GDM1 (cell line): Measurements from ENCODE around the gene PRELID3B.

ENCODE experiments used
- DNase-seq: peaks from one replicate; lab custom pipeline; 2025; lab: John Stamatoyannopoulos, UW

Gene PRELID3B

GRCh38 chr20:59042151-59042795 is at the start of gene PRELID3B:
PRELID3B (minus strand) TSS chr20:59042786; CDS start chr20:59042730, 56 bp downstream.
- DNase-seq, result no peak

DNA sequence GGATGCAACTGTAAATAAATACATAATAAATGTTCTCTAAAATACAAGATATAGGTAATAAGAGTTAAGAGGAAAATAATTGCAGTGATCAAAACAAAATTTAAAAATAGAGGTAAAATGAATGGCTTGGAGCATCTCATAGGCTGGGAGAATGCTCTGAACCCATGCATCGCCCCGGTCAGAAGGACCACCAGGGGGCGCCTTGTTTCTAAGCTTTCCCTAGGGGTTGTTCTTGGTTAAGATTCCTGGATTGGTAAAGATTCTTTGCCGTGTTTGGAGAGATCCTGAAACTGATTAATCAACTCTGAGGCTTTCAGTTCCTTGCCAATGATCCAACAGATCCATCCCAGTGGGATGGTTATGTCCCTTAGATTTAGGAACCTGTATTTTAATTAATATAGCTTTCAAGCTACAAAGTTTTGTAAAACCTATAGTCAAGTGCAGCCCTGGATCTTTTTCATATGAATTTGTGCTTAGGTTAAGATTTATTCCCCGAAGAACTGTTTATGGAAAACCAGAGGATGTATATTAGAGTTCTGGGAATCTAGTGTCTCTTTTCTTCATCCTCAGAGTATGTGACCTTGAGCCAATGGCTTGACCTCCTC is 45.3 kb upstream of the PRELID3B start:
- peak; percentile 9 for DNase-seq

- DNase-seq, result no peak
These were observed 44.3 kb upstream of the PRELID3B start for GRCh38 chr20:59086923-59087322.

- DNase-seq, result no peak
These were observed 41.7 kb upstream of the PRELID3B start for GRCh38 chr20:59084041-59084850.

- DNase-seq, result no peak
These were observed 40.4 kb upstream of the PRELID3B start for GRCh38 chr20:59082981-59083380.

DNA sequence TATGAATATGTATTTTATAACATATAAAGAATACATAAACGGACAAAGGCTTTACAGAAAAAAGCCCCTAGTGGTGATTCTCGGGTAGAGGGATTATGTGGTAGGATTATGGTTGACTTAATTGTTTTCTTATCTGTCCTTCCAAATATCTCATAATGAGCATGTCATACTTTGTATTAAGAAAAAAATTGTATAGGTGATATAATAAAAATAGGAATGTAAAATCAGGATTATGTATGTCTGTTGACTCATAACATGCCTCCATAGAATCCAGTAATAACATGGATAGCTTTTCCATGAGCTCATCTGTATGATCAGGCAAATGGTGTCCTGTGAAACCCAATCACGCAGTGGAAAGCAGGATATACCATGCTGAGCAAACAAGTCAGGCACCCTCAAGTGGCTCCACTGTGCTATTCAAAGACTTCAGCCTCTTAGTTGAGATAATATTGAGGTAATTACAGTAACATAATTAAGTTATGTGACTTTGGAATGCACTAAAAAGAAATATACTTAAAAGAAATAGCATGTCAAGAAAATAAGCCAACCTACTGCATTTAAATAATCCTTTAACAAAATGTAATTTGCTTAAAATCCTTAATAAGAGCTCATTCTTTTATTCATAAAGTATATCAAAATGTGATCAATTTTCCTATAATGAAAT is 39.6 kb upstream of the PRELID3B start:
- DNase-seq, result no peak

DNA sequence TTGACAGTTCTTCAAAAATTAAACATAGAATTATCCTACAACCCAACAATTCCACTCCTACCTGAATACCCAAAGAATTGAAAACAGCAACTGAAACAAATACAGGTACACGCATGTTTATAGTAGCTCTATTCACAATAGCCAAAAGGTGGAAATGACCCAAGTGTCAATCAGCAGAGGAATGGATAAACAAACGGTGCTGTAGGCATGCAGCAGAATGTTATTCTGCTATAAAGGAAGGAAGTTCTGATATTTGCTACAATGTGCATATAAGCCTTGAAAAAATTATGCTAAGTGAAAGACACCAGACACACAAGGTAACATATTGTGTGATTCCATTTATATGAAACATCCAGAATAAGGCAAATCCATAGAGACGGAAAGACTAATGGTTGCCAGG is 38.5 kb upstream of the PRELID3B start:
- DNase-seq, result no peak

DNA sequence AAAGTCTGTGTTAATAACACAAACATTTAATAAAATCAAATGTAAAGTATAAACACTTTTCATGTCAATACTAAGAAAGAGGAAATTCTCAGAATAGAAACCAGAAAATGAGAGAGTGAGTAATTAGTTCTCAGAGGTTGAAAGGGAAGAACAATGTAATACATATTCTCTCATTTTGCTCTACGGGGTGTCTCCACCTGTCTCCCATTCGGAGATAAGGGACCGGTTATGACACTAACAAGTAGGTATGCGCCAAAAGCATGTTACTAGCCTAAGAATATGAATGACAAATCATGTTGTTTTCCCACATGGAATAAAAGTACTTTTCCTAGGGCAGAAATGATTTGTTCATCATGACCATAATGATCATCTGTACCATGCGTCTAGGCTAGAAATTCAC is 35.6 kb upstream of the PRELID3B start:
- DNase-seq, result no peak

DNA sequence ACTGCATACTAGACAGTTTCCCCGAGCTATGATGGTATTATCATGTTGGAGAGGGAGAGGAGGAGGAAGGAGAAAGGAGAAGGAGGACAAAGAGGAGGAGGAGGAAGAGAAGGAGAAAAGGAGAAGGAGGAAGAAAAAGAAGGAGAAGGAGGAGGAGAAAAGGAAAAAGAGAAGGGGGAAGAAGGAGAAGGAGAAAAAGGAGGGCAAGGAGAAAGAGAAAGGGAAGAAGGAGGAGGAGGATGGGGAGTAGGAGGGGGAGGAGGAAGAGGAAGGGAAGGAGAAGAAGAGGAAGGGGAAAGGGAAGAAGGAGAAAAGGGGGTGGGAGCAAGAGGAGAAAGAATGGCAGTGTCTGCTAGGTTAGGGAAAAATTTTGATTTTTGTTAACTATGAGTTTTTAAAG is 35.1 kb upstream of the PRELID3B start:
- DNase-seq, result no peak

DNA sequence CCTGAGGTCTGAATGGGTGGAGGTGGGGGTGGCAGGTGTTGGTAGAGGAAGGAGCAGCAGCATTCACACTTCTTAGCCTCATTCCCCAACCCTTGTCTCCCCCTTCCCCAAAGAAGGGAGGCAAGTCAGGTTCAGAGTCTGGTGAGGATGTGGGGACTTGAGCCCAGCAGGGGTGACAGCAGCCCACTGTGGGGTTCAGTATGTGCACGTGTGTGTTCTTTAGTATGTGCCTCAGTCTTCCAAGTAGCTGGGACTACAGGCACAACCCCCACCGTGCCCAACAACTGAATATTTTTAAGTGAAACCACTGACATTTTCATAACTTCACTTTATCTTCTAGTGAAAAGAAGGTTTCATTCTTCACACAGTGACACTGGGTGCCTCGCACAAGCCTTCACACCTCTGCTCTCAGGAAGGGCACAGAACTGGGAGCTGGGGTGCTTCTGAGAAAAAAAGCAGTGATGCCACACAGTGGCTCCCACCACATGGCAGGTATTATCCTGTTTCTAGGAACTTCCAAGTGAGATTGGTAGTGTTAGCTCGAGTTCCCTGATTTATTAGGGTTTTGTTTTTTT is 33.4 kb upstream of the PRELID3B start:
- DNase-seq, result no peak

GRCh38 chr20:59074456-59074855 is 31.9 kb upstream of the PRELID3B start:
- DNase-seq, result no peak

DNA sequence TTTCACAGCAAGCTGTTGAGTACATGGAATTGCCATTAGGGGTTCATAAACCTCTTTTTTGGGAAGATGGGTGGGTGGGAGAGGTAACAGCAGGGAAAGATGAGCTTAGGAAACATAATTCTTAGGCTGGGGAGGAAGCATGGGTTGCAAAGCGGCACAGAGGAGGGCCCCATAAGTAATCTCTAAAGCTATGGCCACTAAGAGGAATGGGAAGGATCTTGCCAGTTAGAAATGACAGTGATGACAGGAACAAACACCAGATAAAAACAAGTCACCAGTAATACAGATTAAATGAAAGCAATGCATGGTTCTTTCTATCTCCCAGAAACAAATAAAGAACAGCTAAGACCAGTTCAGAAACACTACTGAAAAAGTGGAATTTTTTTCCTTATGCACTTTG is 31.0 kb upstream of the PRELID3B start:
- DNase-seq, result no peak

- DNase-seq, result no peak
These were observed 28.6 kb upstream of the PRELID3B start for GRCh38 chr20:59071216-59071615.

DNA sequence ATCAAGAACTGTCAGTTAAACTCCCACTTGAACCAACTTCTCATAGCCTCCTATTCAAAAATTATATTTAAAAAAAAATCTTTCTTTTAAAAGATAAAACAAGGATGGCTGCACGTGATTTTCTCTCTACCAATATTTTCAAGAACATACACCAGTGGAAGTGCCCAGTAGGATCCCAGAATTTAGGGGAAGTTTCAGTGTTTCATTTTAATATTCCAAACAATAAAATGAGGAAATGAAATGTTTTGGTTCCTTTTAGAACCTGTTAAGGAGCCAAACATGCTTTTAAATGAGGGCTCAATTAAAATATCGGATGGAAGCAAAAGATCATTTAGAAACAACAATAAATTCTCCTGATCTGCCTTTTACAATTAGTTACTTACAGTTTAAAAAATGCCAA is 26.4 kb upstream of the PRELID3B start:
- DNase-seq, result no peak

DNA sequence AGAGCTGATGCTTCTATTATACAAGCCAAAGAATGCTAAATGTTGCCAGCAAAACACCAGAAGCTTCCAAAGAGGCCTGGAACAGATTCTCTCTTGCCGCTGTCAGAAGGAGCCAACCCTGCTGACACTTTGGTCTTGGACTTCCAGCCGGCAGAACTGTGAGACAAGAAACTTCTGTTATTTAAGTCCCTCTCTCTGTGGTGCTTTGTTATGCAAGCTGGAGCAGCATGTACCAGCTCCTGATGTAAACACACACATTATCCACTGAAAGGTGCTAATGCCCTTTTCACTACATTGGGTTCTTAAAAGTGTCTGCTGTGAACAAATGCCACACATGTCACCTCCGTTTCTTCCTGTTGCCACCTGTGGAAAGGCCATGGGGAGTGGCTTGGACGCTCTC is 25.9 kb upstream of the PRELID3B start:
- no peak for DNase-seq

DNA sequence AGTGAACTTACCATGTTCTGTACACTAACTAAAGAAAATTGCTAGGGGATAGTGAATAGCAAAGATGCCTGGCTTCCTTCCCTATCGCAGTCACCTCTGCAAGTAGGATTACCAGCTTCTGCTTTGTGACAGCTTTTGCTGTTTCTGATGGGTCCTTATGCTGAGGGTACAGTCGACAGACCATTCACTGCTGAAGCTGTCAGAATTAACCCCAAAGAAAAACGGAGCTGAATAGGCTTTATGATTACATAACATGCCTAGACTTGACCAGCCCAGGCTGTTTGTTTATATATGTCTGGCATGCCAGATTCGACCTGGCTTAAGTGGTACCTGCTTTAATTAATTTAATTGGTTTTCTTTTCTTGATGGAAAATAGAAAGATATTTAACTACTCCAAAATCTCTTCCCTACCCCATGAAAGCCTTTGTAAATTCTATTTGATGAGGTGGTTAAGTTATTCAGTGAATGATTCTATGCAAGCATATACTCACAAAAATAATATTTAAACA is 21.7 kb upstream of the PRELID3B start:
- DNase-seq, result no peak

DNA sequence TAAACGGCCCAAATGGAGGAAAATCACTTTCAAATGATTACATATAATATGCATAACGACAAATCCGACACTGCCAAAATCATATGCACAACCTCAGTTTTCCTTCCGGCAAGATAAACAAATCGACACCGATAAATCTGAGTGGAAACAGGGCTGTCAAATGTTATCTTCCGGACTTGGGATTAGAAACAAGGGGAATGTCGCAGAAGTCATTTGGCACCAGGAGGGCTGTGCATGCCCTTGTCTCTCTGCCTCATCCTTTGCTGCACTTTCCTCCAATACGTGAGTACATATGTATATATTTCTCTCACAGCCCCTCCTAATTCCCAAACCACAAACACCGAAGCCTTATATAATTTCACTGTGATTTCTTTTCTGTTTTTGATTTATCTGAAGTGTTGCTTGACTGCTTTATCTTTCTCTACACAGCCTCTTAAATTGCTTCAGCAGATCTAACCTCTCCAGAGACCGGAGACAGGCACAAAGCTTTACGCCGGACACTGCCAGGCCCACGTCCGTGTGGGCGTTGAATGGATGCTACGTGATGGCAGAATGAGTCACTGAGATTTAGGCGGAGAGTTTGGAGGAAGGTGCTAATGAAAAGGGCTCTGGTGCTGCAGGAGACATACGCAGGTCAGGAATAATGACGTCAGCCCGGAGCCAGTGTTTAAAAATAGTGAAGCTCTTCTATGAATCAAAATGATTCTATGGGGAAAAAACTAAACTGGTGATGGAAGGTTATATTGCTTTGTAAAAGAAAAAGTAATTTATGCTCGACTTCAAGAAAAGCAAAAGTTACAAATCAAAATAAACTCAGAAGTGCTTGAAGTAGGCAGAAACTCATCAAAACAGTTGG is 21.0 kb upstream of the PRELID3B start:
- DNase-seq, result no peak

- DNase-seq, result no peak
These were observed 19.5 kb upstream of the PRELID3B start for GRCh38 chr20:59062081-59062480.

DNA sequence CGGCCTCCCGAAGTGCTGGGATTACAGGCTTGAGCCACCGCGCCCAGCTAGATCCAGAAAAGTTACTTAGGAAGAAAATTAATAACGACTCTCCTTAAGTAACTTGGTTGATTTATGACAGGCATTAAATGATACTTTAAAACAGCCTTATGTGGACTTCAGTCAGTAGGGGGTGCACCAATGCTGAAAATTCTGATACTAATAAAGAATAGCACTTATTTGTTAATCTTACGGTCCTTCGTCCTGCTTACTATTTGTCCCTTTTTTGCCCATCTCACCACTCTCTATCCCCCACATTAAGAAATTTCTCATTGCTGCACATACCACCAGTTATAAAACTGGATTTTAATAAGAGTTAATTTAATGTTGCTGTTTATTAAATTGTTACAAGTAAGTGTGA is 12.7 kb upstream of the PRELID3B start:
- no peak for DNase-seq

- no peak for DNase-seq
These were observed 9.1 kb upstream of the PRELID3B start for GRCh38 chr20:59051666-59052185.

DNA sequence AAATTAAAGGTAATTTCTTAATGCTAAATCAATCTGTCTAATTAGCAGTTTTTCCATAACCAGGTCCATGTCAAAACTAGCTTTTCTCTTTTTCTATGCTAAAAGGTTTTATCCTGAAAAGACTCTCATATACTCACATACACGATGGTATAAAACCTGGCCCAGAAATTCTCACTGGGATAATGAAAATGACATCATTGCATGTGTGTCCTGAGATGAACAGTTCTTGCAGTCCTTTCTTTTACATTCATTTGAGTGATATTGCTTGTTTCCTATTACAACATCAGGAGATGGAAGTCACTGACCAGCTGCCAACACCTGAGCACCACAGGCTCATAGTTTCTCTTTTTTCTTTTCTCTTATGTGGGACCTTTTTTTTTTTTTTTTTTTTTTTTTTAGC is 7.9 kb upstream of the PRELID3B start:
- DNase-seq, result no peak
